Measurements from ENCODE around the gene GID4. TPM values are rescaled to one million over a fixed set of nuclear protein-coding genes. Genes with fewer than 3 reads are reported as not detected.

GID4 gene
- total RNA-seq, 1 donor from 2014 or later = 7.3 TPM

GRCh38 chr17:18107061-18107790, 68.0 kb downstream of the GID4 start:
- Mint-ChIP-seq H3K4me1 (peaks cover 18% of the 10 kb centered on the region), H3K27me3 (no peaks in the 10 kb centered on the region), H3K4me3 (no peak overlapping the region), H3K36me3 (ENCODE audit: low read depth) (peaks cover 22% of the 10 kb centered on the region), H3K27ac (no peak overlapping the region), H3K9me3 (no peaks in the 10 kb centered on the region)
- ChIA-PET CTCF (no interaction called here), POLR2A (no interaction called here)
- DNase-seq = no peak
- ATAC-seq (ENCODE audit: low read depth) = no peak
- intact Hi-C loops (cut with micrococcal nuclease) = no loop called here
- TF ChIP-seq, protein P1, sequence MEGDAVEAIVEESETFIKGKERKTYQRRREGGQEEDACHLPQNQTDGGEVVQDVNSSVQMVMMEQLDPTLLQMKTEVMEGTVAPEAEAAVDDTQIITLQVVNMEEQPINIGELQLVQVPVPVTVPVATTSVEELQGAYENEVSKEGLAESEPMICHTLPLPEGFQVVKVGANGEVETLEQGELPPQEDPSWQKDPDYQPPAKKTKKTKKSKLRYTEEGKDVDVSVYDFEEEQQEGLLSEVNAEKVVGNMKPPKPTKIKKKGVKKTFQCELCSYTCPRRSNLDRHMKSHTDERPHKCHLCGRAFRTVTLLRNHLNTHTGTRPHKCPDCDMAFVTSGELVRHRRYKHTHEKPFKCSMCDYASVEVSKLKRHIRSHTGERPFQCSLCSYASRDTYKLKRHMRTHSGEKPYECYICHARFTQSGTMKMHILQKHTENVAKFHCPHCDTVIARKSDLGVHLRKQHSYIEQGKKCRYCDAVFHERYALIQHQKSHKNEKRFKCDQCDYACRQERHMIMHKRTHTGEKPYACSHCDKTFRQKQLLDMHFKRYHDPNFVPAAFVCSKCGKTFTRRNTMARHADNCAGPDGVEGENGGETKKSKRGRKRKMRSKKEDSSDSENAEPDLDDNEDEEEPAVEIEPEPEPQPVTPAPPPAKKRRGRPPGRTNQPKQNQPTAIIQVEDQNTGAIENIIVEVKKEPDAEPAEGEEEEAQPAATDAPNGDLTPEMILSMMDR (IDR thresholded peaks at IDR 0.05) = no peak

- no peak for DNase-seq
- Mint-ChIP-seq H3K27me3 (no peaks in the 10 kb centered on the region), H3K27ac (no peak overlapping the region), H3K9me3 (no peaks in the 10 kb centered on the region), H3K4me1 (peaks cover 12% of the 10 kb centered on the region), H3K4me3 (no peak overlapping the region), H3K36me3 (ENCODE audit: low read depth) (peaks cover 19% of the 10 kb centered on the region)
- POLR2A ChIA-PET = interaction anchor here (0.6 kb wide), 1 partner anchor 61 kb away, joined by 3 read pairs; no protein-coding TSS in a partner anchor
- TF ChIP-seq, protein P1 (IDR thresholded peaks at IDR 0.05) = no peak
- intact Hi-C loops (cut with micrococcal nuclease) = no loop called here
- ATAC-seq (ENCODE audit: low read depth) = no peak
- CTCF ChIA-PET = no interaction called here
These were observed 68.8 kb downstream of the GID4 start for GRCh38 chr17:18107971-18108370.

GRCh38 chr17:18108401-18109312, 69.4 kb downstream of the GID4 start, which contains the start of gene MYO15A:
Gene MYO15A (plus strand): TSS chr17:18108756. CDS start chr17:18118801, 10,045 bp downstream.
- DNase-seq = no peak
- TF ChIP-seq, protein P1 (IDR thresholded peaks at IDR 0.05) = no peak
- peaks cover 17% of the 10 kb centered on the region for H3K36me3 Mint-ChIP-seq (ENCODE audit: low read depth)
- no peak within 1 kb of the TSS for H3K27ac Mint-ChIP-seq
- ChIA-PET POLR2A (interaction anchor here (0.6 kb wide), 1 partner anchor 62 kb away, joined by 3 read pairs; no protein-coding TSS in a partner anchor), CTCF (no interaction called here)
- intact Hi-C loops (cut with micrococcal nuclease) = no loop called here
- H3K9me3 Mint-ChIP-seq = no peaks in the 10 kb centered on the region
- no peaks in the 10 kb centered on the region for H3K27me3 Mint-ChIP-seq
- H3K4me3 Mint-ChIP-seq = no peak within 1 kb of the TSS
- no peak for ATAC-seq (ENCODE audit: low read depth)
- H3K4me1 Mint-ChIP-seq = peaks cover 5% of the 10 kb centered on the region

DNA sequence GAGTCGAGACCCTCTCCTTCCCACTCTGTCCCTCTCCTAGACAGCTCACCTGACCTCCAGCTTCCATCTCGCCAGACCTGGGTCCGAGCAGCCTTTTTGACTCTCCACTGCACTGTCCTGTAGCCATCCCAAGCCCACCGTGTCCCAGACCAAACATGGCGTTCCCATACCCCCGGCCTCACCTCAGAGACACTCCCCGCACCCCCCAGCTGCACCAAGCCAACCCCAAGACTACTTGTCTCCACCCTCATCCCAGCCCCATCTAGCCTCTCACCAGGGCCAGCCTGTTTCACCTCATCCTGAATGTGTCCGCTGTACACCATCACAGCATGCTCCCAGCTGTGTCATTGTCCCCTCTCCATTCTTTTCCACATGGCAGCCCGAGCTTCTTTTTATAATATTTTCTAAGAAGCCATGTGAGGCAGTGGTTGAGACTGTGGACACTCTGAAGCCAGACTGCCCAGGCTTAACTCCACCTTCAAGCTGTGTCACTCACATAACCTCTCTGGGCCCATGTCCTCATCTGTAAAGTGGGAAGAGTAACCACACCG, 70.8 kb downstream of the GID4 start:
- Mint-ChIP-seq H3K27ac (no peak overlapping the region), H3K36me3 (ENCODE audit: low read depth) (peaks cover 14% of the 10 kb centered on the region)
- intact Hi-C loops (cut with micrococcal nuclease) = no loop called here

More for the DNA sequence above, 70.8 kb downstream of the GID4 start:
- Mint-ChIP-seq H3K4me1 (no peaks in the 10 kb centered on the region), H3K4me3 (no peak overlapping the region), H3K27me3 (no peaks in the 10 kb centered on the region), H3K9me3 (no peaks in the 10 kb centered on the region)
- ATAC-seq (ENCODE audit: low read depth) (no peak), DNase-seq (no peak)
- POLR2A ChIA-PET = no interaction called here
- TF ChIP-seq, protein P1 (IDR thresholded peaks at IDR 0.05) = no peak
- CTCF ChIA-PET = no interaction called here

Measured in activated B cell treated with CpG ODN at 0.5 μM for 24 hours (primary cell).